Mucosa of rectum (tissue), 2 donors: Measurements from ENCODE around the gene IQCE.

ENCODE experiments used
- H3K27ac ChIP-seq, 2 donors: one replicate each; pipeline ENCODE4 v1.7.0; 2013; ENCODE audit warnings: inconsistent platforms in 2 of 2, low read depth in 2 of 2, low read length in 2 of 2
- H3K27me3 ChIP-seq, 2 donors: one replicate each; pipeline ENCODE4 v1.7.0; 2013; ENCODE audit warnings: low read length in 2 of 2; ENCODE audit not compliant: control insufficient read depth in 2 of 2, insufficient read depth in 2 of 2
- H3K36me3 ChIP-seq, 2 donors: one replicate each; pipeline ENCODE4 v1.7.0; 2013; ENCODE audit warnings: low read length in 2 of 2; ENCODE audit not compliant: control insufficient read depth in 2 of 2, insufficient read depth in 2 of 2
- H3K4me1 ChIP-seq, 2 donors: one replicate each; pipeline ENCODE4 v1.7.0; 2013; ENCODE audit warnings: low read length in 2 of 2, mild to moderate bottlenecking in 1 of 2; ENCODE audit not compliant: control insufficient read depth in 2 of 2, insufficient read depth in 2 of 2
- H3K4me3 ChIP-seq, 2 donors: one replicate each; pipeline ENCODE4 v1.7.0; 2013; ENCODE audit warnings: low read length in 2 of 2
- H3K9ac ChIP-seq, 2 donors: one replicate each; pipeline ENCODE4 v1.7.0; 2013; ENCODE audit warnings: low read length in 2 of 2, low read depth in 1 of 2, mild to moderate bottlenecking in 1 of 2
- H3K9me3 ChIP-seq, 2 donors: one replicate each; pipeline ENCODE4 v1.7.0; 2013; ENCODE audit warnings: low read length in 2 of 2; ENCODE audit not compliant: control insufficient read depth in 2 of 2
- donor health status: healthy.
- donor health status: Normal muscosa, but diverticular disease.

Gene IQCE

GRCh38 chr7:2655870-2656614 is 97.3 kb downstream of the IQCE start:
- Histone ChIP-seq H3K36me3 (peaks cover 3 to 11% of the 10 kb centered on the region in 2 donors), H3K9ac (no peak overlapping the region), H3K9me3 (no peaks in the 10 kb centered on the region), H3K27ac (no peak overlapping the region), H3K27me3 (no peaks in the 10 kb centered on the region), H3K4me1 (peaks cover 0 to under 1% of the 10 kb centered on the region in 2 donors), H3K4me3 (no peak overlapping the region)

- H3K27ac ChIP-seq: no peak overlapping the region
- H3K27me3 ChIP-seq: no peaks in the 10 kb centered on the region
- H3K36me3 ChIP-seq: peaks cover 0 to 5% of the 10 kb centered on the region in 2 donors
Observed at GRCh38 chr7:2657208-2657607, 98.4 kb downstream of the IQCE start.

GRCh38 chr7:2657920-2658671 is 99.3 kb downstream of the IQCE start:
- Histone ChIP-seq H3K36me3 (peaks cover 0 to 5% of the 10 kb centered on the region in 2 donors), H3K4me1 (peaks cover 0 to 10% of the 10 kb centered on the region in 2 donors), H3K9ac (no peak overlapping the region), H3K4me3 (no peak overlapping the region), H3K27ac (no peak overlapping the region), H3K9me3 (no peaks in the 10 kb centered on the region), H3K27me3 (no peaks in the 10 kb centered on the region)

More at GRCh38 chr7:2657208-2657607, 98.4 kb downstream of the IQCE start:
- no peak overlapping the region for H3K9ac ChIP-seq
- peaks cover 0 to 10% of the 10 kb centered on the region in 2 donors for H3K4me1 ChIP-seq
- H3K4me3 ChIP-seq: no peak overlapping the region
- no peaks in the 10 kb centered on the region for H3K9me3 ChIP-seq

- Histone ChIP-seq H3K36me3 (peaks cover 0 to 5% of the 10 kb centered on the region in 2 donors), H3K27ac (no peak overlapping the region), H3K9ac (no peak overlapping the region), H3K4me3 (no peak overlapping the region), H3K9me3 (no peaks in the 10 kb centered on the region), H3K4me1 (peaks cover 0 to 14% of the 10 kb centered on the region in 2 donors), H3K27me3 (no peaks in the 10 kb centered on the region)
Observed at GRCh38 chr7:2658941-2659340, 100.2 kb downstream of the IQCE start.

GRCh38 chr7:2659556-2660358 is 101.0 kb downstream of the IQCE start:
- H3K4me3 ChIP-seq: no peak overlapping the region
- H3K27ac ChIP-seq: no peak overlapping the region
- no peaks in the 10 kb centered on the region for H3K27me3 ChIP-seq
- H3K4me1 ChIP-seq: peaks cover 0 to 14% of the 10 kb centered on the region in 2 donors
- no peak overlapping the region for H3K9ac ChIP-seq
- H3K36me3 ChIP-seq: peaks cover 0 to 5% of the 10 kb centered on the region in 2 donors
- H3K9me3 ChIP-seq: no peaks in the 10 kb centered on the region

GRCh38 chr7:2660359-2661095 is 101.7 kb downstream of the IQCE start:
- Histone ChIP-seq H3K27me3 (no peaks in the 10 kb centered on the region), H3K27ac (no peak overlapping the region), H3K4me1 (peaks cover 0 to 14% of the 10 kb centered on the region in 2 donors), H3K9me3 (no peaks in the 10 kb centered on the region), H3K36me3 (peaks cover 0 to 5% of the 10 kb centered on the region in 2 donors), H3K9ac (no peak overlapping the region), H3K4me3 (no peak overlapping the region)

GRCh38 chr7:2661096-2661449 is 102.3 kb downstream of the IQCE start:
- peaks cover 0 to 14% of the 10 kb centered on the region in 2 donors for H3K4me1 ChIP-seq
- peaks cover 0 to 5% of the 10 kb centered on the region in 2 donors for H3K36me3 ChIP-seq
- no peaks in the 10 kb centered on the region for H3K9me3 ChIP-seq
- H3K27me3 ChIP-seq: no peaks in the 10 kb centered on the region
- H3K9ac ChIP-seq: no peak overlapping the region
- H3K4me3 ChIP-seq: no peak overlapping the region
- H3K27ac ChIP-seq: no peak overlapping the region

GRCh38 chr7:2661602-2662272 is 103.0 kb downstream of the IQCE start:
- Histone ChIP-seq H3K9ac (no peak overlapping the region), H3K36me3 (peaks cover 0 to 1% of the 10 kb centered on the region in 2 donors), H3K27ac (no peak overlapping the region), H3K27me3 (no peaks in the 10 kb centered on the region), H3K9me3 (no peaks in the 10 kb centered on the region), H3K4me3 (no peak overlapping the region), H3K4me1 (peaks cover under 1 to 14% of the 10 kb centered on the region in 2 donors)
